Tibial nerve (tissue), 4 donors: ENCODE data around the gene RABEP2.

Experiments
- EP300 ChIP-seq, 2 donors: sonication (generic); formaldehyde crosslinking; IDR thresholded peaks; one replicate each; pipeline ENCODE4 v1.6.1; 2017; ENCODE audit warnings: antibody characterized with exemption in 2 of 2, mild to moderate bottlenecking in 1 of 2
- POLR2A ChIP-seq, 2 donors: fragments of 450-650 bp; IDR thresholded peaks; one replicate each; pipeline ENCODE4 v1.6.1; 2017; ENCODE audit warnings: antibody characterized with exemption in 2 of 2, mild to moderate bottlenecking in 2 of 2, moderate library complexity in 2 of 2
- TF ChIP-seq, protein P1 (sequence below), 5 experiments: fragments of 200-600 bp in 3 of 5; fragments of 450-650 bp in 2 of 5; sonication (generic) in 3 of 5; IDR thresholded peaks; one replicate each; pipeline ENCODE4 v1.5.1; 2016 to 2019; ENCODE audit warnings: antibody characterized with exemption in 5 of 5, mild to moderate bottlenecking in 3 of 5, moderate library complexity in 2 of 5

DNA sequence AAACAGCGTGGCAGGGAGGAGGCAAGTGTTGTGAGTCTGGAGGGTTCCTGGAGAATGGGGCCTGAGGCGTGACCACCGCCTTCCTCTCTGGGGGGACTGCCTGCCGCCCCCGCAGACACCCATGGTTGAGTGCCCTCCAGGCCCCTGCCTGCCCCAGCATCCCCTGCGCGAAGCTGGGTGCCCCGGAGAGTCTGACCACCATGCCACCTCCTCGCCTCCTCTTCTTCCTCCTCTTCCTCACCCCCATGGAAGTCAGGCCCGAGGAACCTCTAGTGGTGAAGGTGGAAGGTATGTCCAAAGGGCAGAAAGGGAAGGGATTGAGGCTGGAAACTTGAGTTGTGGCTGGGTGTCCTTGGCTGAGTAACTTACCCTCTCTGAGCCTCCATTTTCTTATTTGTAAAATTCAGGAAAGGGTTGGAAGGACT is 6.8 kb upstream of the RABEP2 start, which contains the start of gene CD19:
- TF ChIP-seq, protein P1, sequence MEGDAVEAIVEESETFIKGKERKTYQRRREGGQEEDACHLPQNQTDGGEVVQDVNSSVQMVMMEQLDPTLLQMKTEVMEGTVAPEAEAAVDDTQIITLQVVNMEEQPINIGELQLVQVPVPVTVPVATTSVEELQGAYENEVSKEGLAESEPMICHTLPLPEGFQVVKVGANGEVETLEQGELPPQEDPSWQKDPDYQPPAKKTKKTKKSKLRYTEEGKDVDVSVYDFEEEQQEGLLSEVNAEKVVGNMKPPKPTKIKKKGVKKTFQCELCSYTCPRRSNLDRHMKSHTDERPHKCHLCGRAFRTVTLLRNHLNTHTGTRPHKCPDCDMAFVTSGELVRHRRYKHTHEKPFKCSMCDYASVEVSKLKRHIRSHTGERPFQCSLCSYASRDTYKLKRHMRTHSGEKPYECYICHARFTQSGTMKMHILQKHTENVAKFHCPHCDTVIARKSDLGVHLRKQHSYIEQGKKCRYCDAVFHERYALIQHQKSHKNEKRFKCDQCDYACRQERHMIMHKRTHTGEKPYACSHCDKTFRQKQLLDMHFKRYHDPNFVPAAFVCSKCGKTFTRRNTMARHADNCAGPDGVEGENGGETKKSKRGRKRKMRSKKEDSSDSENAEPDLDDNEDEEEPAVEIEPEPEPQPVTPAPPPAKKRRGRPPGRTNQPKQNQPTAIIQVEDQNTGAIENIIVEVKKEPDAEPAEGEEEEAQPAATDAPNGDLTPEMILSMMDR (IDR thresholded peaks at IDR 0.05), result no peak
- TF ChIP-seq EP300 (IDR thresholded peaks at IDR 0.05), result no peak
- no peak for TF ChIP-seq POLR2A (IDR thresholded peaks at IDR 0.05)
